ENCODE data around the gene GPR160. TPM values are rescaled to one million over a fixed set of nuclear protein-coding genes. Genes with fewer than 3 reads are reported as not detected.

Gene GPR160
- total RNA-seq, 1 experiment from 2014 or later: 9.9 TPM

DNA sequence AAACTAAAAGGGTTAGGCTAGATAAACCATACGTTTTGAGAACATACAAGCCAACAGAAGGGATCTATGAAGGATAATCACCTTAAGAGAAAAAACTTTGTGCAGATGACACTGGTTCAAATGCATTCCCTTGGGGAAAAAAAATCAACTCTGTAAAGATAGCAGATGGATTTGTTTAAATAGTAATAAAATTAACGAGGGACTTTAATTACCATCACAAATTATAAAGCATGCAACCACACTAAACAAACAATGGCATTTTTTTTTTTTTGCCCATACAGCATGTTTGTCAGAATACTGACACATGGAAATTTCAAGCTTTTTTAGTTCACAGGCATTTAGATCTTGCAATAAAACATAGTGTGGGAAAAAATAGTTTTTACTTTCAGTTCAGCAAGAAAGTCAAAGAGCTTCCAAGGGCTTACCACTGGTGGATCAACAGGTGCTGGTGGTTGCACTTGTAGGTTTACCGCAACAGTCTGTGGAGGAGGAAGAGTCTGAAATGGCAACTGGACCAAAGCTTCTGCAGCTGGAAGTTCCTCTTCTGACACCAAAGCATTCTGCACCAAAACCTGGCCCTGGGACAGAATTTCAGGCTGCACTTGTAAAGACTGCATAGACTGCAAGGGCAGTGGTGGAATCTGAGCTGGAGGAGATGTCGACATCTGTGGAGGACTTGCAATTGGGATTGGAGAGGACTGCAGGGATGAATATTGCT, 90.6 kb downstream of the GPR160 start:
- Histone ChIP-seq H3K79me2 (ENCODE audit: insufficient read depth, low read length) (peaks cover 6% of the 10 kb centered on the region), H3K4me2 (ENCODE audit: low read length) (no peak overlapping the region), H3K4me3 (replicated peaks in 1 of 2; ENCODE audit: low read depth in 1 of 2, low read length in 2 of 2) (no peak overlapping the region), H4K20me1 (ENCODE audit: insufficient read depth) (no peaks in the 10 kb centered on the region), H3K9me2 (ENCODE audit: insufficient read depth) (no peaks in the 10 kb centered on the region), H3K9ac (ENCODE audit: low read length) (no peak overlapping the region), H3K36me3 (ENCODE audit: control insufficient read depth in 1 of 2, insufficient read depth in 2 of 2, low read length in 2 of 2) (peaks cover 7 to 17% of the 10 kb centered on the region in 2 experiments; a peak in 3 of 4 replicates), H3K27me3 (ENCODE audit: insufficient read depth, low read length) (no peaks in the 10 kb centered on the region), H3K27ac (ENCODE audit: low read depth, low read length) (no peak overlapping the region), H3K9me3 (ENCODE audit: control insufficient read depth in 1 of 2, insufficient read depth in 1 of 2, low read depth in 1 of 2, low read length in 2 of 2) (no peaks in the 10 kb centered on the region), H2AFZ (ENCODE audit: low read depth, low read length, poor library complexity, severe bottlenecking) (no peak overlapping the region), H3K4me1 (ENCODE audit: control insufficient read depth in 1 of 2, insufficient read depth in 2 of 2, low read length in 2 of 2) (no peaks in the 10 kb centered on the region)
- intact Hi-C loops (cut with micrococcal nuclease): no loop called here
- TF ChIP-seq YY1 (IDR thresholded peaks at IDR 0.05; ENCODE audit: extremely low read depth, insufficient replicate concordance, low read depth, low read length): no peak
- TF ChIP-seq ATF3 (IDR thresholded peaks at IDR 0.05): no peak
- TF ChIP-seq, protein P1, sequence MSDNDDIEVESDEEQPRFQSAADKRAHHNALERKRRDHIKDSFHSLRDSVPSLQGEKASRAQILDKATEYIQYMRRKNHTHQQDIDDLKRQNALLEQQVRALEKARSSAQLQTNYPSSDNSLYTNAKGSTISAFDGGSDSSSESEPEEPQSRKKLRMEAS (IDR thresholded peaks at IDR 0.05): no peak
- TF ChIP-seq SP1 (IDR thresholded peaks at IDR 0.05; ENCODE audit: low read depth): no peak
- TF ChIP-seq EZH2phosphoT487 (IDR thresholded peaks at IDR 0.05; ENCODE audit: borderline replicate concordance): no peak
- no peak for TF ChIP-seq POLR2A (IDR thresholded peaks at IDR 0.05; ENCODE audit: borderline replicate concordance, extremely low read depth, insufficient read depth, insufficient read length)
- no peak for TF ChIP-seq REST (IDR thresholded peaks at IDR 0.05; ENCODE audit: low read depth)
- no peak for TF ChIP-seq ZNF274 (IDR thresholded peaks at IDR 0.05; ENCODE audit: low read depth, low read length)
- ATAC-seq: no peak
- ChIA-PET RAD21 (ENCODE audit: low non-redundant PET in 1 of 2, low total read pairs in 2 of 2, uncharacterized antibody in 2 of 2, unreplicated experiment in 2 of 2) (no interaction called here), CTCF (interaction anchor here (1.4 kb wide), 1 partner anchor 12 kb away, joined by 3 read pairs; no protein-coding TSS in a partner anchor), POLR2A (no interaction called here)
- no TSS peak for BruUV-seq (replicated peaks)
- DNase-seq (ENCODE audit: low read depth, low spot score): no peak
